ENCODE data around the gene MCM3. TPM values are rescaled to one million over a fixed set of nuclear protein-coding genes. Genes with fewer than 3 reads are reported as not detected.

MCM3 gene
- total RNA-seq, 2 donors from 2014 or later: 168 to 172 TPM

DNA sequence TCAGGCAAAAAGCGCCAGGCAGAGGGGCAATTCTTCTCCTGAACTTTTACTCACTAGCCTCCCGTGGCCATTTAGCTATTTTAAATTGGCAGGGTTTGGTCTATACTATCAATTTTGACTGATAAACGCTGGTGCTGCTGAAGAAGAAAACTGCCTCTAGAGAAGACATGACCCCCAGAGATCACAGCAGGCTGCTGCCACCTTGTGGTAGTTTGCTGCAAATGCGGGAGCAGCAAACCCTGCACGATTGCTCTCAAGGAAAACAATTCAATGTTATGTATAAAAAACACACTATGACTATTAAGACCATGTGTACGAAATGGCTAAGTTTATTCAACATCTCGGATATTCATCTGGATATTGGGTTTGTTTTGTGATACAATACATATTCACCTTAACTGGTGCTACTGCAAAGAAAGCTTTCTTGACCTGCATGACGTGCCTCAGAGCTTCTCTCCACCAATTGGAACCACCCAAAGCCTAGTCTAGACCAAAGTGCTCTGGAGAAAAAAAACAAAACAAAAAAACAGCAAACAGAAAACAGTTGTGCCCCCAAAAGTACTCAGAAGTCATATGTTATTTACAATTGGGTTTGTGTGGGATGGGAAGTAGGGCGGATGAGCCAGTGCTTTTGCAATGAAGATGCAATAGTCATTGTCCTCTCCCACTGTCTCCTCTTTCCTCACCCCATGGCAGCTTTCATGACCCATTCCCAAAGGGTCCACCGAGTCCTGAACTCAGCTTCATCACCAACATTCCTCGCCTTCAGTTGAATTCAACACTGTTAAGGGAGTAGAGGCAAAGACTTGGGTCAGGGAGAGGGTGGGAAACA is 20.6 kb downstream of the MCM3 start:
- WGBS, 2 experiments (ENCODE audit: insufficient coverage in 1 of 2, insufficient read length in 1 of 2): 69 to 100% methylated on average over 2 to 11 of the region's 11 CpGs
- no peaks in the 10 kb centered on the region for H3K4me1 Mint-ChIP-seq
- no peak overlapping the region for H3K4me3 ChIP-seq (ENCODE audit: low read length)
- peaks cover 79% of the 10 kb centered on the region for H3K36me3 Mint-ChIP-seq (ENCODE audit: low read depth)
- H3K36me3 ChIP-seq (ENCODE audit: control insufficient read depth, insufficient read depth, low read length): peaks cover 79% of the 10 kb centered on the region
- H3K4me3 Mint-ChIP-seq: no peak overlapping the region
- no peaks in the 10 kb centered on the region for H3K27me3 ChIP-seq (ENCODE audit: control insufficient read depth, insufficient read depth, low read length, poor library complexity, severe bottlenecking)
- no peaks in the 10 kb centered on the region for H3K9me3 ChIP-seq (ENCODE audit: control insufficient read depth, low read length)
- TF ChIP-seq, protein P1, sequence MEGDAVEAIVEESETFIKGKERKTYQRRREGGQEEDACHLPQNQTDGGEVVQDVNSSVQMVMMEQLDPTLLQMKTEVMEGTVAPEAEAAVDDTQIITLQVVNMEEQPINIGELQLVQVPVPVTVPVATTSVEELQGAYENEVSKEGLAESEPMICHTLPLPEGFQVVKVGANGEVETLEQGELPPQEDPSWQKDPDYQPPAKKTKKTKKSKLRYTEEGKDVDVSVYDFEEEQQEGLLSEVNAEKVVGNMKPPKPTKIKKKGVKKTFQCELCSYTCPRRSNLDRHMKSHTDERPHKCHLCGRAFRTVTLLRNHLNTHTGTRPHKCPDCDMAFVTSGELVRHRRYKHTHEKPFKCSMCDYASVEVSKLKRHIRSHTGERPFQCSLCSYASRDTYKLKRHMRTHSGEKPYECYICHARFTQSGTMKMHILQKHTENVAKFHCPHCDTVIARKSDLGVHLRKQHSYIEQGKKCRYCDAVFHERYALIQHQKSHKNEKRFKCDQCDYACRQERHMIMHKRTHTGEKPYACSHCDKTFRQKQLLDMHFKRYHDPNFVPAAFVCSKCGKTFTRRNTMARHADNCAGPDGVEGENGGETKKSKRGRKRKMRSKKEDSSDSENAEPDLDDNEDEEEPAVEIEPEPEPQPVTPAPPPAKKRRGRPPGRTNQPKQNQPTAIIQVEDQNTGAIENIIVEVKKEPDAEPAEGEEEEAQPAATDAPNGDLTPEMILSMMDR (conservative IDR thresholded peaks at IDR 0.05): peak; percentile 98
- peak; percentile 89 for DNase-seq
- no peak overlapping the region for H3K9ac ChIP-seq (ENCODE audit: extremely low read depth, low read length, poor library complexity, severe bottlenecking)
- no peaks in the 10 kb centered on the region for H3K9me3 Mint-ChIP-seq
- no peaks in the 10 kb centered on the region for H3K27me3 Mint-ChIP-seq (ENCODE audit: insufficient read depth)
- H3K4me1 ChIP-seq (ENCODE audit: control insufficient read depth, insufficient read depth, low read length): no peaks in the 10 kb centered on the region
- no peak overlapping the region for H3K27ac Mint-ChIP-seq
- no peak overlapping the region for H3K27ac ChIP-seq (ENCODE audit: low read depth, low read length)

DNA sequence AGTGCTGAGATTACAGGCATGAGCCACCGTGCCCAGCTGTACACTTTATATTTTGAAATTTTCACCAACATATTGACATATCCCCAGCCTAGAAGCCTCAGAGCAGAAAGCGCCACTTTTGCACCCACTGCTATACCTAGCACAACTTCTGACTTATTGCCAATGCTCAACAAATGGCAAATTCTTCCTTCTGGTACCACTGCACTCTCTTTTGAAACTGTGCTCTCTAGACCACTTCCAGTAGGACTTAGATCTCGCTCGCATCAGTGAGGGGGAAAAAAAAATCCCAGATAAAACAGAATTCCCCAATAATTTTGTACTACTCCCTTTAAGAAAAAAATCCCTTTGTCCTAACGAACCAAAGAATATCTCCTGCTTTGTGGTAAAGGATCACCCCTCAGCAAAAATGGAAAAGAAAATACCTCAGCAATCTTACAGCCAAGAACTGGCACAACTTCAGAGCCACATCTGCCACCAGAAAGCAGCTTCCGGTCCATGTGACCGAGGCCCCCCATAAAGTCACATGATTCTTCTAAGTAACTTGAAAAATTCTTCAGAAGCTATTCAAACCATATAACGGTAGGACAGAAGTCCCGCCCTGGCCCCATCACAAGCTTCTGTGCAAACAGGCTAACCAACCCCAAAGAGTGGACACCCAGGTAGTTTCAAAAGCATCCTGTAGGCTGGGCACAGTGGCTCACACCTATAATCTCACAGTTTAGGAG is 21.8 kb downstream of the MCM3 start:
- peaks cover 68% of the 10 kb centered on the region for H3K36me3 ChIP-seq (ENCODE audit: control insufficient read depth, insufficient read depth, low read length)
- H3K4me1 ChIP-seq (ENCODE audit: control insufficient read depth, insufficient read depth, low read length): no peaks in the 10 kb centered on the region
- Mint-ChIP-seq H3K27me3 (ENCODE audit: insufficient read depth) (no peaks in the 10 kb centered on the region), H3K4me3 (no peak overlapping the region), H3K4me1 (no peaks in the 10 kb centered on the region), H3K9me3 (no peaks in the 10 kb centered on the region), H3K27ac (no peak overlapping the region), H3K36me3 (ENCODE audit: low read depth) (peaks cover 68% of the 10 kb centered on the region)
- TF ChIP-seq, protein P1 (conservative IDR thresholded peaks at IDR 0.05): no peak
- no peak overlapping the region for H3K9ac ChIP-seq (ENCODE audit: extremely low read depth, low read length, poor library complexity, severe bottlenecking)
- no peak overlapping the region for H3K4me3 ChIP-seq (ENCODE audit: low read length)
- no peaks in the 10 kb centered on the region for H3K9me3 ChIP-seq (ENCODE audit: control insufficient read depth, low read length)
- no peak overlapping the region for H3K27ac ChIP-seq (ENCODE audit: low read depth, low read length)
- DNase-seq: no peak
- no peaks in the 10 kb centered on the region for H3K27me3 ChIP-seq (ENCODE audit: control insufficient read depth, insufficient read depth, low read length, poor library complexity, severe bottlenecking)
- 95 to 100% methylated on average over 3 to 9 of the region's 9 CpGs for WGBS, 2 experiments (ENCODE audit: insufficient coverage in 1 of 2, insufficient read length in 1 of 2)

DNA sequence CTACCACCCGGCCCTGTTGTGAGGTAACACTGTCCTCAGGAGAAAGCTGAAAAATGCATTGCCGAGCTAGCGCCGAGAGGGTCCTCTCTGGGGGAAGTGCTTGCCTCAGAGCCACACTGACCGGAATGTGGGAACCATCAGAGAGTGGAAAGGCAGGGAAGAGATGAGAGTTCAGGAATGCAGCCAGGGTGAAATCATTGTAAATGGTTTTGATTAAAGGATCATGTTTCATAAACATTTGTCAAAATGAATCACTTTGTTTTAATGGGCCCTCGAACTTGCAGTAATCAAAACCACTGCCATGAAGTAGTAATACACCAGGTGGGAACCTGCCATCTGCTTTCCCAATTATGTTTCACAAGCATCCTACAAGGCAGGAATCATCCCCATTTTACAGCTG is 23.3 kb downstream of the MCM3 start:
- peaks cover 54% of the 10 kb centered on the region for H3K36me3 Mint-ChIP-seq (ENCODE audit: low read depth)
- no peaks in the 10 kb centered on the region for H3K27me3 ChIP-seq (ENCODE audit: control insufficient read depth, insufficient read depth, low read length, poor library complexity, severe bottlenecking)
- 95 to 100% methylated on average over 6 of the region's 6 CpGs for WGBS, 2 experiments (ENCODE audit: insufficient coverage in 1 of 2, insufficient read length in 1 of 2)

More for the DNA sequence above, 23.3 kb downstream of the MCM3 start:
- Histone ChIP-seq H3K36me3 (ENCODE audit: control insufficient read depth, insufficient read depth, low read length) (peaks cover 55% of the 10 kb centered on the region), H3K27ac (ENCODE audit: low read depth, low read length) (no peak overlapping the region), H3K9ac (ENCODE audit: extremely low read depth, low read length, poor library complexity, severe bottlenecking) (no peak overlapping the region), H3K4me1 (ENCODE audit: control insufficient read depth, insufficient read depth, low read length) (no peaks in the 10 kb centered on the region), H3K9me3 (ENCODE audit: control insufficient read depth, low read length) (no peaks in the 10 kb centered on the region), H3K4me3 (ENCODE audit: low read length) (no peak overlapping the region)
- TF ChIP-seq, protein P1 (conservative IDR thresholded peaks at IDR 0.05): no peak
- Mint-ChIP-seq H3K4me1 (no peaks in the 10 kb centered on the region), H3K27ac (no peak overlapping the region), H3K27me3 (ENCODE audit: insufficient read depth) (no peaks in the 10 kb centered on the region), H3K9me3 (peaks cover 5% of the 10 kb centered on the region), H3K4me3 (no peak overlapping the region)
- no peak for DNase-seq
